ENCODE measurements around the gene RUNX1. TPM values are rescaled to one million over a fixed set of nuclear protein-coding genes. Genes with fewer than 3 reads are reported as not detected.

The RUNX1 gene
- total RNA-seq, 2 donors from 2014 or later, result 23.0 to 25.8 TPM

GRCh38 chr21:35045542-35046262 is 3.4 kb downstream of the RUNX1 start:
- Histone ChIP-seq H3K27ac (no peak overlapping the region), H3K4me1 (replicated peaks) (peaks cover 3% of the 10 kb centered on the region), H3K36me3 (no peaks in the 10 kb centered on the region), H3K4me3 (no peak overlapping the region), H3K9me3 (no peaks in the 10 kb centered on the region), H3K27me3 (replicated peaks; ENCODE audit: insufficient read depth) (no peaks in the 10 kb centered on the region)
- TF ChIP-seq POLR2A (IDR thresholded peaks at IDR 0.05) (no peak), POLR2AphosphoS5 (IDR thresholded peaks at IDR 0.05) (no peak)
- TF ChIP-seq, protein P1, sequence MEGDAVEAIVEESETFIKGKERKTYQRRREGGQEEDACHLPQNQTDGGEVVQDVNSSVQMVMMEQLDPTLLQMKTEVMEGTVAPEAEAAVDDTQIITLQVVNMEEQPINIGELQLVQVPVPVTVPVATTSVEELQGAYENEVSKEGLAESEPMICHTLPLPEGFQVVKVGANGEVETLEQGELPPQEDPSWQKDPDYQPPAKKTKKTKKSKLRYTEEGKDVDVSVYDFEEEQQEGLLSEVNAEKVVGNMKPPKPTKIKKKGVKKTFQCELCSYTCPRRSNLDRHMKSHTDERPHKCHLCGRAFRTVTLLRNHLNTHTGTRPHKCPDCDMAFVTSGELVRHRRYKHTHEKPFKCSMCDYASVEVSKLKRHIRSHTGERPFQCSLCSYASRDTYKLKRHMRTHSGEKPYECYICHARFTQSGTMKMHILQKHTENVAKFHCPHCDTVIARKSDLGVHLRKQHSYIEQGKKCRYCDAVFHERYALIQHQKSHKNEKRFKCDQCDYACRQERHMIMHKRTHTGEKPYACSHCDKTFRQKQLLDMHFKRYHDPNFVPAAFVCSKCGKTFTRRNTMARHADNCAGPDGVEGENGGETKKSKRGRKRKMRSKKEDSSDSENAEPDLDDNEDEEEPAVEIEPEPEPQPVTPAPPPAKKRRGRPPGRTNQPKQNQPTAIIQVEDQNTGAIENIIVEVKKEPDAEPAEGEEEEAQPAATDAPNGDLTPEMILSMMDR (IDR thresholded peaks at IDR 0.05), result no peak
- no peak for DNase-seq (ENCODE audit: low spot score)
- WGBS, result 90% methylated on average over 17 of the region's 17 CpGs
- intact Hi-C loops (cut with DNase I), result no loop called here

DNA sequence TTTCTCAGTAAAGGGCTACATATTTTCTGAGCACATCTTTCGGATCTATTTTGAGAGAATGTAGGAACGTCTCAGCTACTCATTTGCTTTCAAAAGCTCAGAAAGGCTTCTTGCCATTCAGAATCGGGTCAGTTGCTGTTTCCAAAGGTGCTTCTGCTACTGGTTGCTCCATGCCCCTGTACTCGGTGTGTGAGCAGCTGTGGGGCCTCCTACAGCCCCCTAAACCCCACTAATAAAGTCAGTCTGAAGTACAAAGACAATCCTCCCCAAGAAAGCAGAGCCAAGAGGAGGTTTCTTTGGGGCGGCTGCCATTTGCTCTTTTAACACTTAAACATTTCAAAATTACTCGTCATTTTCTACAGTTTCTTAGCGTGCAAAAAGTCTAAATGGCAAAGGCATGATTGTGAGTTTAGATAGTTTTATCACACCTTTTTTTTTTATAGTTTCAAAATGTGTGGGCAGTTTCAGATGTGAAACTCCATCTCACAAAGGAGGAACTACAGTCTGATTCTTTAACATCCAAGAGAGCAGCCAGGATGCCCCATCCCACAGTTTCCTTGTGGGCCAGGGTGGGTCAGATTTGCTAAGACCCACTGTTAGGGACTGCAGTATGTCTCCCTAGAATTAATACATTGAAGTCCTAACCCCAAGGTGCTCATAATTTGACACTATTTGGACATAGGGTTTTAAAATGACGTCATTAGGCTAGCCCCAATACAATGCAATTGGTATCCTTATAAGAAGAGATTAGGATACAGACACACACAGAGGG is 4.1 kb downstream of the RUNX1 start:
- Histone ChIP-seq H3K27me3 (replicated peaks; ENCODE audit: insufficient read depth) (no peaks in the 10 kb centered on the region), H3K9me3 (no peaks in the 10 kb centered on the region), H3K4me1 (replicated peaks) (no peaks in the 10 kb centered on the region), H3K4me3 (no peak overlapping the region), H3K36me3 (no peaks in the 10 kb centered on the region), H3K27ac (no peak overlapping the region)
- WGBS, result 87% methylated on average over 8 of the region's 8 CpGs
- no peak for DNase-seq (ENCODE audit: low spot score)
- TF ChIP-seq POLR2AphosphoS5 (IDR thresholded peaks at IDR 0.05), result no peak
- TF ChIP-seq, protein P1 (IDR thresholded peaks at IDR 0.05), result no peak
- no peak for TF ChIP-seq POLR2A (IDR thresholded peaks at IDR 0.05)
- intact Hi-C loops (cut with DNase I), result no loop called here

DNA sequence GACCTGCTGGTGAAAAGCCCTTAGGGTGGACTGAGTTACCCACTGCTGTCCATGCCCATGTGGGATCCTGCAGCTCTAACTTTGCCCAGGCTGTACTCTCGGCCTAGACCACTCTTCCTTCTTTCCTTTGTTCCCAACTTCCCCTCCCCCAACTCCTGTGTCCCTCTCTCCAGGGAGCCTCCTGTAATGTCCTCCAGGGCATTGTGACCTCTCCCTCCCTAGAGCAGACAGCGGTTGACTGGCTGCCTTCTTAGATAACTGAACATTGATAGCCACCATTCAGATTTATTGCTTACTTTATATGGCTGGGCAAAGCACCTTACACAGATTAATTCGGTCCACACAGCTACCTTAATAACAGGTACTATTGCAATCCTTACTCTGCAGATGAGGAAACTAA is 5.0 kb downstream of the RUNX1 start:
- H3K36me3 ChIP-seq, result no peaks in the 10 kb centered on the region
- H3K4me1 ChIP-seq (replicated peaks), result no peaks in the 10 kb centered on the region
- H3K27ac ChIP-seq, result no peak overlapping the region
- WGBS, result 88% methylated on average over 3 of the region's 3 CpGs
- intact Hi-C loops (cut with DNase I), result no loop called here
- H3K4me3 ChIP-seq, result no peak overlapping the region
- no peaks in the 10 kb centered on the region for H3K27me3 ChIP-seq (replicated peaks; ENCODE audit: insufficient read depth)
- TF ChIP-seq, protein P1 (IDR thresholded peaks at IDR 0.05), result no peak
- no peak for TF ChIP-seq POLR2A (IDR thresholded peaks at IDR 0.05)
- no peak for TF ChIP-seq POLR2AphosphoS5 (IDR thresholded peaks at IDR 0.05)
- no peaks in the 10 kb centered on the region for H3K9me3 ChIP-seq
- no peak for DNase-seq (ENCODE audit: low spot score)

DNA sequence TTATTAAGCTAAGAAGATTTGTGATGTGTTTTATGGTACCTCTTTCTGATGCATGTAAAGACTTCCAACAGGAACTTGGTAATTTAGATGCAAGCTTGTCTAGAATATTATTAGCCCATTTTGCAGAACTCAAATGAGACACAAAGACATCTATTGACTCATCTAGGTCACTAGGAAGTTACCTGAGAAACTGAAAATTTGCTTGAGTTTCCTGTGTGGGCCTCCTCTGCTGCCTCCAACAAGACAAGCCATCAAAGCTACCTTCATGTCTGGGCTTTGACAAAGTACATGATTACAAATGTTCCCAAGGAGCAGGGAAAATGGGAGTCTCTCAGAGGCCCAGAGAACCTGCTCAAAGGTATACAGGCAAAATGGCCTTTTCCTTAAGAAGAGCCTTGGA is 5.6 kb downstream of the RUNX1 start:
- DNase-seq (ENCODE audit: low spot score), result no peak
- Histone ChIP-seq H3K4me3 (no peak overlapping the region), H3K27ac (no peak overlapping the region), H3K27me3 (replicated peaks; ENCODE audit: insufficient read depth) (no peaks in the 10 kb centered on the region), H3K36me3 (no peaks in the 10 kb centered on the region), H3K9me3 (no peaks in the 10 kb centered on the region), H3K4me1 (replicated peaks) (no peaks in the 10 kb centered on the region)
- TF ChIP-seq POLR2AphosphoS5 (IDR thresholded peaks at IDR 0.05) (no peak), POLR2A (IDR thresholded peaks at IDR 0.05) (no peak)
- TF ChIP-seq, protein P1 (IDR thresholded peaks at IDR 0.05), result no peak
- intact Hi-C loops (cut with DNase I), result no loop called here
